Activated CD4-positive, alpha-beta T cell treated with anti-CD3 and anti-CD28 coated beads, Interleukin-2, amount 50 U/mL, for 1 hour (primary cell): ENCODE measurements around the gene IFT122.

Experiments used
- DNase-seq: peaks from one replicate; pipeline ENCODE4 v3.0.0-alpha.2; 2020

Gene IFT122

DNA sequence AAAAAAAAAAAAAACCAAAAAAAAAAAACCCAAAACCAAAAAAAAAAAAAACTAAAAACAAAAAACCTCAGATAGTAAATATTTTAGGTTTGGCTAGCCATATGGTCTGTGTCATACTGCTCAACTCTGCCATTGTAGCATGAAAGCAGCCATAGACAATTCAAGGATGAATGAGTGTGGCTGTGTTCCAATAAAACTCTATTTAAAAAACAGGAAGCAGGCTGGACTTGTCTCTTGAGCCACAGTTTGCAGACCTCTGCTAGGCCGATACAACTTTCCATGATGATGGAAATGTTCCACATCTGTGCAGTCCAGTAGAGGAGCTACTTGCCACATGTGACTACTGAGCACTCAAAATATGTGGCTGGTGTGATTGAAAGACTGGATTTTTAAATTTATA is 22.7 kb upstream of the IFT122 start:
- no peak for DNase-seq

DNA sequence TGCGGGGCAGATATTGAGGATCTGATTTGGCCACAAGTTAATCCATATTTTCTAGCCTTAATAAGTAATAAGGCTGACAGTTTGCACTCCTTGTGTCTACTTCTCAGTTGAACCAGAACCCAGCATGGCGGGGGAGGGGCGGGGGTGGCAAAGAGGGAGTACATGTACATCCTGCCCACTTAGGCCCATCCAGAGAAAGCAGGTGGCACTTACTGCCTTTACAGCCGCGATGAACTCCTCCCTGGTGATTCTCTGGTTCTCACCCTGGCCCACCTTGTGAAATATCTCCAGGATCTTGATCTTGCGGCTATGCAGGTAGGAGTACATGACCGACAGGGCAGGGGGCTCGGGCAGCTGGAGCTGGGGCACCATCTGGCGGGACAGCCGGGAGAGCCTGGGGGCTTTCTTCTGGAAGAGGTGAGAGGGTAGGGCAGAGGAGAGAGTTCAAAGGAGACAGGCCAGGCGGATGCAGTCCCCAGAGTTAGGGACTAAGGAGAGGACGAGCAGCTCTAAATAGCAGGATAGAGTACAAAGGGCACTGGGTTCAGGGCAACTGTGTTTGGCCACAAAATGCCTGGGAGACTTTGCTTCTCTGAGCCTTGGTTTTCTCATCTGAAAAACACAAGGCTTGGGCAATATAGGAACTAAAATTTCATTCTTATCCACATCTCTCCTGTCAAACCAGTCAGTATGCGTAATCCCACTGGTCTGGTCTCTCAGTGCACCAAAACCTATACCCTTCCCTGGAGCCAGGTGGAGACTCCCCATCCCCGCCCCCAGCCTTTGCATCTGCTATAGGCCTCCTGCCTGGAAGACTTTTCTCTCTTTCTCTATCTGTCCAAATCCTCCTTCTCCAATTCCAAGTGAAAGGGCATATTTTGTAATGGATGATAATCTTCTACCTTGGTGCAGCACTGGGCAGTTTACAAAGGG is 21.7 kb upstream of the IFT122 start:
- no peak for DNase-seq

DNA sequence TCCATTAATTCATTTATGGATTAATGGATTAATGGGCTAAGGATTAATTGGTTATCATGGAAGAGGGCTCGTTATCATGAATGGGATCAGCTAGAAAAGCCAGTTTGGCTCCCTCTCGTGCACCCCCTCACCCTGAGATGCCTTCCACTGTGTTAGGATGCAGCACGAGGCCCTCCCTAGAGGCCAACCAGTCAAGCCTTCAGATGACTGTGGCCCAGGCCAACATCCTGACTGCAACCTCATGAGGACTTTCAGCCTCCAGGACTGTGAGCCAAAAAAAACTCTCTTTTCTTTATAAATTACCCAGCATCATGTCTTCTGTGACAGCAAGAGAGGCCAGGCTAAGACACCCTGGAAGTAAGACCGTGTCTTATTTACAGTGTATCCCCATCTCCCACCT is 20.5 kb upstream of the IFT122 start:
- no peak for DNase-seq

DNA sequence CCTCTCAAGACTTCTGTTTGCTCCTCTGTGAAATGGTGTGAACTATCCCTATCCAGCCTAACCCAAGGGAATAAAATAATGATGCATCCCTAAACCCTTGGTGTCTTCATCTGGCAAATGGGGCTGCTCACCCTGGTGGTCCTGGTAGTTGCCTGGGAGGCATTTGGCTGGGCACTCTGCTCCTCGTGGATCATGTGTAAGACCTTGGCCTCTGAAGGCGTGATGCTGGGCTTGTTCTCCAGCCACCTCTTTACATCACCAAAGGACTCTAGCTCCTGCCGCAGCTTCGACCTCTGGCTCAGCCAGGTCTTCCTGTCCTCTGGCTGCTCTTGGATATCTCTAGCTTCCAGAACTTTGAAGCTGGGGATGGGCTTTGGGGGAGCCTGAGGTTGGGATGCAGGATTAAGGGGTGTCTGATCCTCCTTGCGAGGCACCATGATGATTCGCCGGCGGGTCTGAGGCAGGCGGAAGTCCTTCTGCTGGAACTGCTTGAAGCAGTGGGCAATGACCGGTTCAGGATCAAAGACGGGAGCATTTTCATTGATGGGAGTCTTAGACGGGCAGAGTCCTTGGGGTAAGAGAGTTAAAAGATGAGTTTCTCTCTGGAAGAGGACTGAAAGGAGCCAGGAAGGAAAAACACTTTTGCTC is 18.7 kb upstream of the IFT122 start:
- no peak for DNase-seq

DNA sequence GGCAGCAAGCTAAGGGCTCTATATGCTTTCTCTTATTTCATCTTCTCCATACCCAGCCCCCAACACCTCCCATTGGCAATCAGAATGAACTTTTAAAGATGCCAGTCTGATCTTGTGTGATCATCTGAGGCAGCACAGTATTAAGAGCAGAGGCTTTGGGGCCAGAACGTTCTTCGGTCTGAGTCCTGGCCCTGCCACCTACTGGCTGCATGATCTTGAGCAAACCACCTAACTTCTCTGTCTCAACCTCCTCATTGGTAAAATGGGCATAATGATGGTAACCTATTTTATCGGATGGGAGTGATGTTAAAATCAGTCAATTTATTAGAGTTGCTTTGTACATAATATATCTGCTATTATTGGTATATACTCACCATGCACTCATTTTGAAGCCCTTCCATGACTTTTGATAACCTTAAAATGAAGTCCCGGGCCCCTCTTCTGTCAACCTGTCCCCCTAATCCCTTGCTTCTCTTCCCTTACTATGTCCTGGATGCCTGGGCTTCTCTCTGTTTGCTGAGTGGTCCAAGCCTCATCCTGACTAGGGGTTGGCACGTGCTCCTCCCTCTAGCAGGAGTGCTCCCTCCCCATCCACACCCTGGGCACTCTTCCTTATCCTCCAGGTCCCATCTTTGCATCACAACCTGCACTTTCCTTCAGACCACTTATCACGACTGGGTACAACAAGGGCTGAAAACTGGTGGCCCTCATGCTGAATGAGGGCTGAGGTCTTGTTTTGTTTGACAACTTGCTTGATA is 17.9 kb upstream of the IFT122 start:
- no peak for DNase-seq

DNA sequence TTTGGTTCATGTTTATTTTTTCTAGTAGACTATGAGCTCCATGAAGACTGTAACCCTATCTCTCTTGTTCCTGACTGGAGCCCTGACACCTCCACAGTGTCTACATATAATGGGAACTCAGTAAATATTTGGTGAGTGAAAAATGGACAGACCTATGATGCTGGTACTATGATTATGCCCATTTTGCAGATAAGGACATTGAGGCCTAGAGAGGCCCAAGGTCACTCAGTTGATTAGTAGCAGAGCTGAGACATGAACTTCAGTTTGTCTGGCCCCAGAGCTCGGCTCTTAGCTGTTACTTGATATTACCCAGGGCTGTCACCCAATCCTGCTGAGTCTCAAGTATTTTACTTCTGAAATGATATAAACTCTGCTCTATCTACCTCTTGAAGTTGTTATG is 17.1 kb upstream of the IFT122 start:
- DNase-seq: no peak

DNA sequence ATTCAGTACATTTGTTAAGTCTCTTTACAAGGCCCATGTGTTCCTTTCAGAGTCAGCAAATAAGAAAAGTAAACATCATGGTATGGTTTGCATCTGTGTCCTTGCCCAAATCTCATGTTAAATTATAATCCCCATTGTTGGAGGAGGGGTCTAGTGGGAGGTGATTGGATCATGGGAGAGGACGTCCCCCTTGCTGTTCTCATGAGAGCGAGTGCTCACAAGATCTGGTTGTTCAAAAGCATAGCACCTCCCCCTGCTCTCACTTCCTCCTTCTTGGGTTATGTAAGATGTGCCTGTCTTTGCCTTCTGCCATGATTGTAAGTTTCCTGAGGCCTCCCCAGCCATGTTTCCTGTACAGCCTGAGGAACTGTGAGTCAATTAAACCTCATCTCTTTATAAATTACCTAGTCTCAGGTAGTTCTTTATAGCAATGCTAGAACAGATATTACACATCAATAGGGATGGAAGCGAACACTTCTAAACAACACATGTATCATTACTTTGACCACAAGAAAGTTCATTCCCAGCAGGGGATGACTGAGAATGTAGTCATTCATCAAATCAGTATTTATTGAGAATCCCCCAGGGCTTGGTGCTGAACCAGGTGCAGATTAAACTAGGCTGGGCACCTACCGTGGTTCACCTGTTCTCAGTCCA is 15.7 kb upstream of the IFT122 start:
- no peak for DNase-seq

DNA sequence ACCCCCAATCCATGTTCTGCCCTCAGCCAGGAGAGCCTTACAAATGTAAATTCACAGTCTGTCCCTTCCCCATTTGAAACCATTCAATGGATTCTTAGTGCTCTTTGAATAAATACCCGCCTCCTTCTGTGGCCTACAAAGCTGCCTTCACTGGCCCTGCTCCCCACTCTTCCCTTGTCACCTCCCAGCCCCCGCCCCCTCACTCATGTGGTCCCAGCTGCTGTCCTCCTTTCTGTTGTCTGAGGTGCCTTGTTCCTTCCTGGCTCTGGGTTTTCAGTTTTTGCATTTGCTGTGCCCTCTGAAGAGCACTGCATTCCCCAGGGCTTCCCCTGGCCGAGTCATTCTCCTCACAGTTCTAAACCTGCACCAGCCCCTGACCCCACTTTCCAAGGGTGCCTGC is 14.8 kb upstream of the IFT122 start:
- DNase-seq: no peak

DNA sequence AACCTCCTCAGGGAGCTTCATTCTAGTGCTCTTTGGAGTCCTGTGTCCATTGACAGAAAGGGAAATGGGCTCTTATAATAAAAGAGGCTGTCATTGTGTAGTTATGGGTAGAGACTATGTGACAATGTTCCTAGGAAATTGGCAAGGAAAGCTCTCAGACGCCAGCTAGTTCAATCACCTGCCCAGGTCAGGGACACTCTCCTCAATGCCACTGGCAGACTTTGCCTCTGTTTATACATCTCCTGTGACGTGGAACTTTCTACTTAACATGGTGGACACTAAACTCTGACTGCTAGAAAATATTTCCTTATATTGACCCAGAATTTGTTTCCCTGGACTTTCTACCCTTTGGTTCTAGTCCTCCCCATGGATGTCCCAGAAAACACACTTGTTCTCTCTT is 14.4 kb upstream of the IFT122 start:
- DNase-seq: no peak

DNA sequence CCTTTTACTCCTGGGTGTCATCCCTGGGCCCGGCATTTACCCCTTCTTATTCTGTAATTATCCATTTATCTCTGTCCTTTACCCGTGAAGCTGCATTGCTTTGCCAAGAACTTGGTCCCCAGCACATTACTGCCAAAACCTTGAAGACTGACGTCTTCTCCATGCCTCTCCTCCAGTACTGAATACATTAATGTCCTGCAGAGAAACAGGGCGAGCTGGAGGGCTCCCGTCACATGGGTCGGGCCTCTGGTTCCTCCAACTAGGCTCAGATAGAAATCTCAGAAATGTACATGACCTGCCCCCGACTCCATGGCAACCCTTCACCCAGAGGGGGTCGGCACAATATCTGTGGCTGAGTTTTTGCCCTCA is 12.0 kb upstream of the IFT122 start:
- no peak for DNase-seq

DNA sequence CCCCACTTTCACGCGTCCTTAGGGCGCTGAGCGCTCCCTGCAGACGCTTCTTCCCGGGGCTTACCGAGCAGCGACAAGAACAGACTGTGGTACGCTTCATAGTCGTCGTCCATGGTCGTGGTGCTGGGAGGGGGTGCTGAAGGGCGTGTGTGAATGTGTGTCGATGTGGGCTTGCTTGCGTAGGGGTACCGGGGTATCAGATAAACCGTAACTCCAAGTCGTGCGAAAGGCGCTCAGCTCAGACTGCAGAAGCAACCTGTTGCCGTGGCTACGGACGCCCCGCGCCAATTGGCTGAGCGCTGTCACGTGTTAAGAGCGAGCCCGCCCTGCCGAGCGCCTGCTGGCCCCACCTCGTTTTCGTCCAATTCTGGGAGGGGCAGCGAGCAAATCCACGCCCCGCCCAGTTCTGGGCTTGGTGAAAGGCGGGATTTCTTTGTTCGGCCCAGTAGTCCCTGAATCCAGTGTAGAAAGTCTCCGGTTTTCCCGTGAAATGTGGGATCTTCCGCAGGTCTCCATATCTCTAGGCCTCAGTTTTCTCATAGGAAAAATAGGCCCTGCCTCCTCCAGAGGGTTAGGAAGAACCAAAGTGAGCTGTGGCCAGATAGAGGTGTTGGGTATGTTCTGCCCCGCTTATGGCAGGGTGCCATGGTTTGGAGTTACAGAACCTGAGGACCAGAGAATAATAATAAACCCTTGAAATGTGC is 11.5 kb upstream of the IFT122 start, which contains the start of gene EFCAB12:
EFCAB12 (minus strand) TSS at position 261 of the 704 bp plus-strand sequence; CDS start at position 113, 148 bp downstream.
- DNase-seq: peak; percentile 90

DNA sequence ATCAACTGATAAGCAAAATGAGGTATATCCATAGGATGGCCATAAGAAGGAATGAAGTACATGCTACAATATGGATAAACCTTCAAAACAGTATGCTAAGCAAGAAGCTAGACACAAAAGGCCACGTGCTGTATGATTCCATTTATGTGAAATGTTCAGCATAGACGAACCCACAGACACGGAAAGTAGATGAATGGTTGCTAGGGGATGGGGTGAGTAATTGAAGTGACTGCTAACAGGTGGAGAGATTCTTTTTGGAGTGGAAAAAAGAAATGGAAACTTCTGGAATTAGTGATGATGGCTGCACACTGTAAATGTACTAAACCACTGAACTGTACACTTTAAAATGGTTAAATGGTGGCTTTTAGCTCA is 11.0 kb upstream of the IFT122 start:
- no peak for DNase-seq

DNA sequence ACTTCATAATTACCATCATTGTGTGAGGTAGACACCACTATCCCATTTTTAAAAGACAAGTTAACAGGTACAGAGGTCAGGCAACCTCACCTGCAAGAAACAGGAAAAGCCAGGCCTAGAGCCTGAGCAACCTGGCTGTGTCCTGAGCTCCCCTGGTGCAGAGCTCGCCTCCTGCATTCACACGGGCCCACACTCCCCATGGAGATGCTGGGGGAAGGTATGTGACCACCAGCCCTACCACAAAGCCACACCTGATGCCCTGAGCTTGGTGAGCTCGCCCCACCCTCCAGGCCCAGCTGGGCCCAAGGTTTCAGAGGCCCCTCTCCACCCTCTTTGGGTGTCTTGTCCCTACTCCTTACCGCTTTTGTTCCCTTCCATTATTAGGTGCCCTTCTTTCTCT is 10.4 kb upstream of the IFT122 start:
- no peak for DNase-seq

DNA sequence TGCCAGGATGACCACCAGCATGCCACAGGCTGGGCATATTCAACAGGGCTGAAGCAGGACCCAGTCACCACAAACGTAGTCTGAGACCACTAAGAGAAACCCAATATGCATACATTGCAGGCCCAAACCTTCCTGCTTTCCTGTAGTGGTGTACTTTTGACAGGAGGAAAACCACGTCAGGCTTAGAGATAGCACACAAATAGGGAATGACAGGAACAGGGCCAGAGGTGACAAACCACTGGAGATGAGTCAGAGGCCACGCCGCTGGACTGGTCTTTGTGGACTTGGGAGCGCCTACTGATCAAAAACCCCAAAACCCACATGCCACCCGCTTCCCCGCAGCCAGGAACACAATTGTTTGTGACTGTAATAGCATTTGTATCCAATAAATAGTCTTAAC is 8.0 kb upstream of the IFT122 start:
- no peak for DNase-seq

DNA sequence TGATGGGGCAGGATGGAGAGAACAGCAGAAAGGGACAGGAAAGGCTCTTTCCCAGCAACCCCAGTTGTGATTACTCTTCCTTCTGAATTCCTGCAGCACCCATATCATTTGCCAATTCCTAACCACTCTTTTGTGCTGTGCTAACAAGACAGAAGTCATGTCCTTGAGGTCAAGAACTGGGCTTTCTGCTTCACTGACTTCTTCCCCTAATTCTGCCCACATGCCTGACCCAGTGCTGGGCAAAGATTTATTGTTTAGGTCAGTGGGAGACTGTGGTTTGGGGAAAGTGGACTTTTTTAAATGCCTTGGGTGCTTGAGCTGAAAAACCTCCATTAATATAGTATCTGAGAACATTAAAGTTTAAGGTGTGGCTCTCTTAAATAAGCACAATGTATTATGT is 7.4 kb upstream of the IFT122 start:
- DNase-seq: no peak

DNA sequence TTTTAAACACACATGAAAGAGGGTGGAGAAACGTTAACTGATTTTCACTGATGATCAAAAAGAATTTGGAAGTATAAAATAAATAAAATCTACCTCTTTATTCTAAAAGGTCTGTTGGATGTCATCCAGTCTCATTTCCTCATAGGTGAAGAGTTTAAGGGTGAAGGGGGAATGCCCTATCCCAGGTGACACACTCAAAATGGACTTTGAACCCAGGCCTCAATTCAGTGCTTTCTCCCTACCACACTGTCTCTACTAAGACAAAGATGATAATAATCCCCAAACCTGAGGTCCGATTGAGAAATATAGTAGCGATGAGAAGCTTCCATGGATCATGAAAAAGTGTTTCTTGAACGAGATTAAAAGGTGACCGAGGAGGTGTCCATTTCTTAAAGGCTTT is 6.5 kb upstream of the IFT122 start:
- DNase-seq: no peak

DNA sequence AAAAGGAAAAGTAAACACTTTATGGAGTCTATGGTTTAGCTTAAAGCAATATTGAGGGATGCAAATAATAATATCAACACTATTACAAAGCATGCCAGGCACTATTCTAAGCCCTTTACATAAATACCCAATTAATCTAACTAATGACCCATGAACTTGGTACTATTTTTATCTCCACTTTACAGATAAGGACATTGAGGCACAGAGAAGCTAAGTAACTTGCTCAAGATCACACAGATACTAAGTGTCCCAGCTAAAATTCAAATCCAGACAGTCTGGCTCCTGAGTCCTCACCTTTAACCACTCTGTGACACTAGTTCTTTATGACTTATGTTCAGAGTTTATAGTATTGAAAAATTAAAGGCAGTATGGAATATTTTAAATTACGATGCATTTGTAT is 5.9 kb upstream of the IFT122 start:
- no peak for DNase-seq

DNA sequence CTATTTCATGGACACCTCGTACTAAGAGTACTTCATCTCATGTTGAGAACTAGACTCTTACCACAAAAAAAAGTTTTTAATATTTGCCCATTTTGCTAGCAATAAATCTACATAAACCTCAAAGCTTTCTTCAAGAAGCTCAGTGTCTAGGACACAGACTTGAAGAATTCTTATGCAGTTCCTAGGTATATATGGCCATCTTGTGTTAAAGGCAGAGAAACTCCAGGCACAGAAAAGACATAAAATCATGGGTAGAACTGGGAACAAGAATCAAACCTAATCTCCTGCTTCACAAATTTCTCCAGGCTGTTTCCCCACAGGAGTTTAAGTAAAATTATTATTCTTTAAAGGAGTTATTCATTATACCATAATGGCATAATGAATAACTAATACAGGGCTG is 4.7 kb upstream of the IFT122 start:
- DNase-seq: no peak

DNA sequence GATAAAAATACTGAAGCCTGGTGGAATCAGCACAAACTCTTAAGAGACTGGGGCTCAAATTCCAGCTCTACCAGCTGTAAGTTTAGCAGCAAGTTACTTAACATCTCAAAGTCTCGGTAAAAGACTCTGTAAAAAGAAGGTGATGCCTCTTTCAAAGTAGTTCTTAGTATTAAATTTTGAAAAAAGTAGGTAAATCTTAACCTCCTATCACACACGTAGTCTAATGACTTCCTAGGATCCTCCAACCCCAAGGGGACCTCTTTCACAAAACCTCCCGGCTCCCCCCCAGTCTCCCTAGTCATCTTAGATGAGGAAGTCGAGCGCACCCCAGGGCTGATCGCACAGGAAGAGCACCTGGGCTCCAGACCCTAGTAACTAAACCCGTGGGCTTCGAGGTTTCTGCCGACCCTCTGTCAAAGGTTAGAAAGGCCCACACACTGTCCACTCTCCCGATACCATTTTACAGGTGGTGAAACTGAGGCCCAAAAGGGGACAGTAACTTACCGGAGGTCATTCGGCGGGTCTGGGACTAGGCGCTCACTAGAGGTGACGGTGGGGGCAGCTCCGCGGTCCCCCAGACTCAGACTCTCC is 703 bp upstream of the IFT122 start:
- peak; percentile 29 for DNase-seq

DNA sequence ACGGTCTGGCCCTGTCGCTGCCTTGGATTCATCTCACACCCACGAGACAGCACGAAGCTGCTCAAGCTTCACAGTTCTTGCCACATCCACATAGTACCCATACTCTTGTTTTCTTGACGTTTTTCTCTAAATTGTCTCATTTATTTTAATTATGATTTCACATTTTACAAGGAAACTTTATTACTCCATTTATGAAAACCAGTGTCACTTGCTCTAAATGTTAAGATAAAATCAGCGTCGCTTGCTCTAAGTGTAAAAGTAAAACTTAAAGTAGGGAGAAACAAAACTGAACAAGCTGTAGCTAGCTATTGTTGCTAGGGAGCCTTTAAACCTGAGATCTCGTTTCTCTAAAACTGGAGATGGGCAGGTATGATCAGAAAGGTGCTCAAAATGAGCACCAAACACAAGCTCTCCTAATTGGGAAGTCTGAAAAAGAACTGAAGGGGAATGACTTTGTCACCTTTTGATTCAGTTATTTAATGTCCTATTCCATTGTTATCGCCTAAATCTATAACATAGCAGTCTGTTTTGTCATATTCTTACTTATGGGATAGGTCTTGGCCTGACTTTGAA is 680 bp downstream of the IFT122 start:
- DNase-seq: no peak

DNA sequence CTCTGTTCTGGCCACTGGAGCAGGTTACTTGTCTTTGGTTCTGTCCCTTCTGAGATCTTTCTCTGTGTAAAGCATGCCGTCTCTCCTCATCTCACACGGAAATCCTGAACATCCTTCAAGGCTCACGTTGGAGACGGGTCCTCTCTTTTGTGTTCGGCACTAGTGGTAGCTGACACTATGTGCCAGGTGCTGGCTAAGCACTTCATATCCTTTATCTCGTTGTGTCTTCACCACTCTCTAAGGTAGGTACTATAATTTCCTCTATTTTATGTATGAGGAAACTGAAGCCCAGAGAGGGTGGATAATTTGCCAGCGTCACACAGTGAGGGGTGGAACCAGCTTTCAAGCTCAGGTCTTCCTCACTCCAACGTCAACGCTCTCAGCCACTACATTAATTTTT is 1.2 kb downstream of the IFT122 start:
- DNase-seq: peak; percentile 8

DNA sequence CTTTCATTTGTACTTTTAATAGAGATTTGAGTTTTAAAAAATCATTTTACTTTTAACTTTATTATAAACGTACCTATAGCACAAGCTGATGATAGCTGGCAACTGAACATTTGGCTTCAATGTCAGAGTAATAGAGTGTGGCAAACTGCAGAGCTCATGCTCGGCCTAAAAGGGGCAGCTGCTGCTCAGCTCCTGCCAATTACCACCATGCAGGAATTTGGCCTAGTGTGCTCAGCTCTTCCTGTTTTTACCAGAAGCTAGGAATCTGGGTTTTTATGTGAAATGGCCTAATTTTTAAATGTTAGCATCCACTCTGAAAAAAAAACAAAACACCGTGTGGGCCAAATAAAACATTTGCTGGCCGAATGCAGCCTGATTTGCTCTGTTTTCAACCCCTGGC is 1.8 kb downstream of the IFT122 start:
- no peak for DNase-seq
